Thyroid gland (tissue), 4 donors: ENCODE measurements around the gene ASB2.

ENCODE experiments used
- POLR2A ChIP-seq, 2 donors: fragments of 450-650 bp; IDR thresholded peaks; one replicate each; pipeline ENCODE4 v1.6.1; 2017; ENCODE audit warnings: antibody characterized with exemption in 2 of 2, mild to moderate bottlenecking in 2 of 2, moderate library complexity in 1 of 2
- TF ChIP-seq, protein P1 (sequence below), 6 experiments: fragments of 200-600 bp in 3 of 6; fragments of 450-650 bp in 3 of 6; sonication (generic) in 3 of 6; IDR thresholded peaks; one replicate each; pipeline ENCODE4 v1.5.1; 2016 to 2019; ENCODE audit warnings: antibody characterized with exemption in 6 of 6, mild to moderate bottlenecking in 2 of 6, inconsistent platforms in 1 of 6, moderate library complexity in 1 of 6

DNA sequence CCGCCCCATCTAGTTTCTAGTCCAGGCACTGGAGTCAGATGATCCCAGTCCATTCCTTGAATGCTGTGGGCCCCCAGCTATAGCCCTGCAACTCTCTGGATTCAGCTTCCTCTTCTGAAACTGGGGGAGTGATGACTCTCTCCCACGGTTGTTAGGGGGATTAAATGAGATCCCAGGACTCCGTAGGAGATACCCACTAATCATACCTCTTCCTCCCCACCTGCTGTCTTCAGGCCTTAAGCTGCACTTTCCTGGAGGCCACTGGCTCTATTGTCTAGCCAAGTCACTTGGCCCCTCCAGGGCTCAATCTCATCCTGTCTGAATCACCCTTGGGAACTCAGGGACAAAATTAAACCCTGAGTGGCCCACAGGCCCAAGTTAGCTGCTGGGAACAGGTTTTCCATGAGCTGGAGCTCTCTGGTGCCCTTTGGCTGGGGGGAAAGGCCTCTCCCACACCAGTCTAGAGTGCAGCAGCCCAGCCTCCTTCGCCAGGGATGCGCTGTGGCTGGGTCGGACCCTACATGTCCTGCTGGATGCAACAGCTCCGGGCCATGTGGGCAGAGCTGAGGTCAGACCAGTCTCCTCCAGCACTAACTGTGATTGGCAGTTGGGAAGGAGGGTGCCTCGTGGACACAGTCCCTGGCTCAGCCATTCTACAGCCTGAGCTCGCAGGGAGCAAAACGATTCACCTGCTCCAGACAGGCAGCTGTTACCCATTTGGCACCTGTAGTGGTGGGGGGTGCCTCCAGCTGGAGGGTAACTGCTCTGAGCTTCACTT lies 6.0 kb upstream of the ASB2 start:
- TF ChIP-seq, protein P1, sequence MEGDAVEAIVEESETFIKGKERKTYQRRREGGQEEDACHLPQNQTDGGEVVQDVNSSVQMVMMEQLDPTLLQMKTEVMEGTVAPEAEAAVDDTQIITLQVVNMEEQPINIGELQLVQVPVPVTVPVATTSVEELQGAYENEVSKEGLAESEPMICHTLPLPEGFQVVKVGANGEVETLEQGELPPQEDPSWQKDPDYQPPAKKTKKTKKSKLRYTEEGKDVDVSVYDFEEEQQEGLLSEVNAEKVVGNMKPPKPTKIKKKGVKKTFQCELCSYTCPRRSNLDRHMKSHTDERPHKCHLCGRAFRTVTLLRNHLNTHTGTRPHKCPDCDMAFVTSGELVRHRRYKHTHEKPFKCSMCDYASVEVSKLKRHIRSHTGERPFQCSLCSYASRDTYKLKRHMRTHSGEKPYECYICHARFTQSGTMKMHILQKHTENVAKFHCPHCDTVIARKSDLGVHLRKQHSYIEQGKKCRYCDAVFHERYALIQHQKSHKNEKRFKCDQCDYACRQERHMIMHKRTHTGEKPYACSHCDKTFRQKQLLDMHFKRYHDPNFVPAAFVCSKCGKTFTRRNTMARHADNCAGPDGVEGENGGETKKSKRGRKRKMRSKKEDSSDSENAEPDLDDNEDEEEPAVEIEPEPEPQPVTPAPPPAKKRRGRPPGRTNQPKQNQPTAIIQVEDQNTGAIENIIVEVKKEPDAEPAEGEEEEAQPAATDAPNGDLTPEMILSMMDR (IDR thresholded peaks at IDR 0.05): no peak
- no peak for TF ChIP-seq POLR2A (IDR thresholded peaks at IDR 0.05)
